Measurements from ENCODE around the gene ADIPOR2.

DNA sequence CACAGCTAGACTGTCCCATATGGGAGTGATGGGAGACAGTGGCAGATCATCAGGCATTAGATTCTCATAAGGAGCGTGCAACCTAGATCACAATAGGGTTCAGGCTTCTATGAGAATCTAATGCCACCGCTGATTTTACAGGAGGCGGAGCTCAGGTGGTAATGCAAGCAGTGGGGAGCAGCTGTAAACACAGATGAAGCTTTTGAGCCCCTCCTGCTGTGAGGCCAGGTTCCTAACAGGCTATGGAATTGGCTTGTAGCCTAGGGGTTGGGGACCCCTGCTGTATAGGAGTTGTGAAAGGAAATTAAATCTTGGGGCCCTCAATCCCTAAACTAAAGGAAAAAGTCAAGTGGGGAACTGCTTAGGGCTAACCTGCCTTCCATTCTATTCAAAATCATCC lies 29.6 kb downstream of the ADIPOR2 start:
- TF ChIP-seq, protein P1, sequence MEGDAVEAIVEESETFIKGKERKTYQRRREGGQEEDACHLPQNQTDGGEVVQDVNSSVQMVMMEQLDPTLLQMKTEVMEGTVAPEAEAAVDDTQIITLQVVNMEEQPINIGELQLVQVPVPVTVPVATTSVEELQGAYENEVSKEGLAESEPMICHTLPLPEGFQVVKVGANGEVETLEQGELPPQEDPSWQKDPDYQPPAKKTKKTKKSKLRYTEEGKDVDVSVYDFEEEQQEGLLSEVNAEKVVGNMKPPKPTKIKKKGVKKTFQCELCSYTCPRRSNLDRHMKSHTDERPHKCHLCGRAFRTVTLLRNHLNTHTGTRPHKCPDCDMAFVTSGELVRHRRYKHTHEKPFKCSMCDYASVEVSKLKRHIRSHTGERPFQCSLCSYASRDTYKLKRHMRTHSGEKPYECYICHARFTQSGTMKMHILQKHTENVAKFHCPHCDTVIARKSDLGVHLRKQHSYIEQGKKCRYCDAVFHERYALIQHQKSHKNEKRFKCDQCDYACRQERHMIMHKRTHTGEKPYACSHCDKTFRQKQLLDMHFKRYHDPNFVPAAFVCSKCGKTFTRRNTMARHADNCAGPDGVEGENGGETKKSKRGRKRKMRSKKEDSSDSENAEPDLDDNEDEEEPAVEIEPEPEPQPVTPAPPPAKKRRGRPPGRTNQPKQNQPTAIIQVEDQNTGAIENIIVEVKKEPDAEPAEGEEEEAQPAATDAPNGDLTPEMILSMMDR (IDR thresholded peaks at IDR 0.05): no peak
- TF ChIP-seq EZH2 (IDR thresholded peaks at IDR 0.05): no peak
- TF ChIP-seq EZH2phosphoT487 (IDR thresholded peaks at IDR 0.05): no peak

Measured in neural progenitor cell (in vitro differentiated cells).